HEK293T (cell line): ENCODE data around the gene APOOL.
"Not testable (repeated sequence)": the region's sequence is repeated elsewhere in the genome, so short reads cannot be mapped to it uniquely, and the experiment has no call there.

ENCODE experiments used
- CTCF ChIA-PET: fragments of 350-600 bp; formaldehyde crosslinking; extraction: SDS; loops from one replicate; lab custom pipeline; 2021; ENCODE audit warnings: antibody characterized with exemption, inconsistent platforms; lab: Yijun Ruan, JAX
- POLR2A ChIA-PET: fragments of 350-600 bp; formaldehyde crosslinking; extraction: SDS; loops from one replicate; lab custom pipeline; 2020; ENCODE audit warnings: antibody characterized with exemption, inconsistent platforms; lab: Yijun Ruan, JAX
- DNase-seq: peaks from one replicate; pipeline ENCODE4 v3.0.0; 2012; ENCODE audit warnings: mixed read lengths; ENCODE audit errors: extremely low spot score
- ARNT ChIP-seq: fragments of 450-650 bp; IDR thresholded peaks from 2 replicates; pipeline ENCODE4 v1.6.1; 2017; ENCODE audit warnings: mild to moderate bottlenecking
- BHLHE40 ChIP-seq: fragments of 450-650 bp; IDR thresholded peaks from 2 replicates; pipeline ENCODE4 v1.6.1; 2016; ENCODE audit warnings: mild to moderate bottlenecking, moderate library complexity, borderline replicate concordance
- CTBP1 ChIP-seq: fragments of 450-650 bp; IDR thresholded peaks from 2 replicates; pipeline ENCODE4 v1.6.1; 2016; ENCODE audit warnings: borderline replicate concordance
- ELF4 ChIP-seq: fragments of 450-650 bp; IDR thresholded peaks from 2 replicates; pipeline ENCODE4 v1.6.1; 2017; ENCODE audit warnings: antibody characterized with exemption
- FOXA1 ChIP-seq: fragments of 450-650 bp; IDR thresholded peaks from 2 replicates; pipeline ENCODE4 v1.6.1; 2016; ENCODE audit warnings: mild to moderate bottlenecking
- FOXK2 ChIP-seq: fragments of 450-650 bp; IDR thresholded peaks from 2 replicates; pipeline ENCODE4 v1.6.1; 2016; ENCODE audit warnings: mild to moderate bottlenecking
- FOXM1 ChIP-seq: fragments of 450-650 bp; IDR thresholded peaks from 2 replicates; pipeline ENCODE4 v1.6.1; 2017; ENCODE audit warnings: mild to moderate bottlenecking, borderline replicate concordance
- HDGF ChIP-seq: fragments of 450-650 bp; IDR thresholded peaks from 2 replicates; pipeline ENCODE4 v1.6.1; 2017; ENCODE audit warnings: antibody characterized with exemption, borderline replicate concordance
- L3MBTL2 ChIP-seq: fragments of 450-650 bp; conservative IDR thresholded peaks from 2 replicates; pipeline ENCODE4 v1.6.1; 2016; ENCODE audit warnings: mild to moderate bottlenecking
- LEF1 ChIP-seq: fragments of 450-650 bp; IDR thresholded peaks from 2 replicates; pipeline ENCODE4 v1.6.1; 2017; ENCODE audit warnings: mild to moderate bottlenecking, borderline replicate concordance
- NFRKB ChIP-seq: fragments of 450-650 bp; IDR thresholded peaks from 2 replicates; pipeline ENCODE4 v1.6.1; 2016; ENCODE audit warnings: mild to moderate bottlenecking, moderate library complexity
- PKNOX1 ChIP-seq: fragments of 450-650 bp; IDR thresholded peaks from 2 replicates; pipeline ENCODE4 v1.6.1; 2016
- SP1 ChIP-seq: fragments of 450-650 bp; IDR thresholded peaks from 2 replicates; pipeline ENCODE4 v1.6.1; 2017
- SUZ12 ChIP-seq: fragments of 450-650 bp; IDR thresholded peaks from 2 replicates; pipeline ENCODE4 v1.6.1; 2016; ENCODE audit warnings: mild to moderate bottlenecking
- TARDBP ChIP-seq: fragments of 450-650 bp; IDR thresholded peaks from 2 replicates; pipeline ENCODE4 v1.6.1; 2016
- ZNF384 ChIP-seq: fragments of 450-650 bp; IDR thresholded peaks from 2 replicates; pipeline ENCODE4 v1.6.1; 2016

The APOOL gene

GRCh38 chrX:85051627-85052026 lies 48.0 kb downstream of the APOOL start:
- no peak for DNase-seq
- ChIA-PET CTCF (no interaction called here), POLR2A (no interaction called here)
- no peak for TF ChIP-seq SP1
- no peak for TF ChIP-seq TARDBP
- no peak for TF ChIP-seq HDGF
- TF ChIP-seq L3MBTL2 = no peak
- TF ChIP-seq NFRKB = no peak
- TF ChIP-seq SUZ12 = no peak
- no peak for TF ChIP-seq ZNF384
- no peak for TF ChIP-seq PKNOX1
- no peak for TF ChIP-seq BHLHE40
- TF ChIP-seq ARNT = no peak
- no peak for TF ChIP-seq FOXM1
- TF ChIP-seq FOXK2 = no peak
- no peak for TF ChIP-seq LEF1
- no peak for TF ChIP-seq ELF4

- ChIA-PET POLR2A (no interaction called here), CTCF (interaction anchor here (1.0 kb wide), 1 partner anchor 322 kb away, joined by 5 read pairs; no protein-coding TSS in a partner anchor)
- TF ChIP-seq LEF1 (no peak), TARDBP (no peak), FOXK2 (no peak), FOXA1 (no peak), HDGF (no peak), SUZ12 (no peak), FOXM1 (no peak), BHLHE40 (no peak), ZNF384 (no peak), PKNOX1 (no peak), NFRKB (no peak), L3MBTL2 (no peak)
- no peak for DNase-seq
These were observed 48.5 kb downstream of the APOOL start for GRCh38 chrX:85052205-85052604.

- DNase-seq = no peak
- no peak for TF ChIP-seq FOXA1
- TF ChIP-seq LEF1 = no peak
- TF ChIP-seq BHLHE40 = no peak
- TF ChIP-seq SP1 = no peak
- TF ChIP-seq HDGF = no peak
- TF ChIP-seq NFRKB = no peak
- no peak for TF ChIP-seq ELF4
- TF ChIP-seq FOXM1 = no peak
- no peak for TF ChIP-seq ZNF384
- no peak for TF ChIP-seq TARDBP
- TF ChIP-seq PKNOX1 = no peak
- no peak for TF ChIP-seq CTBP1
- CTCF ChIA-PET = interaction anchor here (1.0 kb wide), 1 partner anchor 322 kb away, joined by 5 read pairs; no protein-coding TSS in a partner anchor
- POLR2A ChIA-PET = no interaction called here
These were observed 49.1 kb downstream of the APOOL start for GRCh38 chrX:85052636-85053343.

GRCh38 chrX:85065512-85066198 lies 62.0 kb downstream of the APOOL start:
- no peak for DNase-seq
- CTCF ChIA-PET = no interaction called here
- TF ChIP-seq ELF4 = no peak
- POLR2A ChIA-PET = no interaction called here

GRCh38 chrX:85077247-85077646 lies 73.6 kb downstream of the APOOL start:
- DNase-seq, POLR2A ChIA-PET, CTCF ChIA-PET: not testable (repeated sequence)

- POLR2A ChIA-PET = no interaction called here
- TF ChIP-seq CTBP1 (no peak), FOXM1 (no peak), LEF1 (no peak), HDGF (no peak), TARDBP (no peak), BHLHE40 (no peak), FOXK2 (no peak), PKNOX1 (no peak), SP1 (no peak), NFRKB (no peak), ELF4 (no peak), ARNT (no peak), L3MBTL2 (no peak)
- CTCF ChIA-PET = interaction anchor here (0.7 kb wide), 1 partner anchor 9 kb away, joined by 4 read pairs; no protein-coding TSS in a partner anchor
- peak; percentile 53 for DNase-seq
These were observed 81.2 kb downstream of the APOOL start for GRCh38 chrX:85084770-85085393.
